NCI-H187 treated with DMSO at 0.1 percent for 48 hours (cell line): Measurements from ENCODE around the gene SMAP1.

Experiments
- DNase-seq: peaks from one replicate; lab custom pipeline; 2025; lab: John Stamatoyannopoulos, UW

The SMAP1 gene

GRCh38 chr6:70900047-70900446 is 232.4 kb downstream of the SMAP1 start:
- DNase-seq, result no peak

- no peak for DNase-seq
Measured at GRCh38 chr6:70901324-70901723, 233.6 kb downstream of the SMAP1 start.

GRCh38 chr6:70903665-70904452 is 236.2 kb downstream of the SMAP1 start:
- DNase-seq, result no peak

GRCh38 chr6:70905742-70906141 is 238.1 kb downstream of the SMAP1 start:
- no peak for DNase-seq
